ENCODE data around the gene NYAP1. TPM values are rescaled to one million over a fixed set of nuclear protein-coding genes. Genes with fewer than 3 reads are reported as not detected.

The NYAP1 gene
- total RNA-seq, 2 experiments from 2014 or later, result 0.10 to 0.98 TPM

GRCh38 chr7:100489824-100490223 is 6.1 kb downstream of the NYAP1 start:
- no TSS peak for BruUV-seq (replicated peaks)
- ChIA-PET CTCF (ENCODE audit: unreplicated experiment) (no interaction called here), POLR2A (no interaction called here)
- intact Hi-C loops (cut with micrococcal nuclease; ENCODE audit: unreplicated experiment), result no loop called here
- Histone ChIP-seq H3K79me2 (ENCODE audit: insufficient read depth, low read depth, low read length) (no peaks in the 10 kb centered on the region), H3K9me2 (ENCODE audit: insufficient read depth, low read length) (no peaks in the 10 kb centered on the region), H2AFZ (ENCODE audit: low read length) (no peak overlapping the region), H4K20me1 (ENCODE audit: insufficient read depth, low read length) (no peaks in the 10 kb centered on the region), H3K27ac (ENCODE audit: low read depth, low read length, poor library complexity, severe bottlenecking) (no peak overlapping the region), H3K4me2 (ENCODE audit: low read length) (no peak overlapping the region), H3K9me3 (ENCODE audit: low read length) (no peaks in the 10 kb centered on the region), H3K36me3 (ENCODE audit: insufficient read depth, low read length) (no peaks in the 10 kb centered on the region), H3K4me1 (ENCODE audit: insufficient read depth, low read length, poor library complexity, severe bottlenecking) (peaks cover 18% of the 10 kb centered on the region), H3K4me3 (ENCODE audit: low read depth, low read length, poor library complexity, severe bottlenecking) (no peak overlapping the region)
- peak; percentile 85 for DNase-seq (ENCODE audit: low spot score)
- no peak for TF ChIP-seq EZH2phosphoT487 (IDR thresholded peaks at IDR 0.05; ENCODE audit: borderline replicate concordance, low read depth, low read length)
- TF ChIP-seq CTCF (conservative IDR thresholded peaks at IDR 0.05; ENCODE audit: low read length), result no peak

DNA sequence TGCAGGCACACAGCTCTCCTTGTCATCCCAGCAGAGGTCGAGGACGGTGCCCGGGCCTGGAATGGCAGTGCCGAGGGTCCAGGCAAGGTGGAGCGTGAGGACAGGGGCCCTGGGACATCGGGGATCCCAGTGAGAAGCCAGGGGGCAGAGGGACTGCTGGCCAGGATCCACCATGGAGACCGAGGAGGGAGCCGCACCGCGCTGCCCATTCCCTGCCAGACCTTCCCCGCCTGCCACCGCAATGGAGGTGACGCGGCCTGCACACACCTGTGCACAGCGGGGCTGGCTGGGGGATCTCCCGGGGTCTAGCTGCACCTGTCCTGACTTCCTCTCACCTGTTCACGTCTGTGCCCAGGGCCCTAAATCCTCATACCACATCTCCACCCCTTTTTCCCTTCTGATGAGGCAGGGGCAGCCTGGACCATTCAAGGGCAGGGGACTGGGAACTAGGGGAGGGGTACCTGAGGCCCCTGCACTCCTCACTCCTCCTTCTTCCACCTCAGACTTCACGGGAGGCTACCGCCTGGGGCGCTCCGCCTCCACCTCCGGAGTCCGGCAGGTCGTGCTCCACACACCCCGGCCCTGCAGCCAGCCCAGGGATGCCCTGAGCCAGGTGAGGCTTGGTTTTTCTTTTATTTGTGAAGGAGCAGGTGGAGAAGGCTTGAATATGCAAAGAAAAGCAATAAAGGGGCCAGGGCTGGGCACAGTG is 6.9 kb downstream of the NYAP1 start:
- Histone ChIP-seq H3K9me3 (ENCODE audit: low read length) (no peaks in the 10 kb centered on the region), H4K20me1 (ENCODE audit: insufficient read depth, low read length) (no peaks in the 10 kb centered on the region), H3K9me2 (ENCODE audit: insufficient read depth, low read length) (no peaks in the 10 kb centered on the region), H3K36me3 (ENCODE audit: insufficient read depth, low read length) (no peaks in the 10 kb centered on the region), H3K4me1 (ENCODE audit: insufficient read depth, low read length, poor library complexity, severe bottlenecking) (peaks cover 18% of the 10 kb centered on the region), H3K4me3 (ENCODE audit: low read depth, low read length, poor library complexity, severe bottlenecking) (no peak overlapping the region), H2AFZ (ENCODE audit: low read length) (no peak overlapping the region), H3K27ac (ENCODE audit: low read depth, low read length, poor library complexity, severe bottlenecking) (no peak overlapping the region), H3K79me2 (ENCODE audit: insufficient read depth, low read depth, low read length) (no peaks in the 10 kb centered on the region), H3K4me2 (ENCODE audit: low read length) (no peak overlapping the region)
- POLR2A ChIA-PET, result no interaction called here
- CTCF ChIA-PET (ENCODE audit: unreplicated experiment), result no interaction called here
- BruUV-seq (replicated peaks), result no TSS peak
- intact Hi-C loops (cut with micrococcal nuclease; ENCODE audit: unreplicated experiment), result no loop called here
- no peak for TF ChIP-seq CTCF (conservative IDR thresholded peaks at IDR 0.05; ENCODE audit: low read length)
- no peak for TF ChIP-seq EZH2phosphoT487 (IDR thresholded peaks at IDR 0.05; ENCODE audit: borderline replicate concordance, low read depth, low read length)
- DNase-seq (ENCODE audit: low spot score), result no peak

GRCh38 chr7:100491192-100491578 is 7.5 kb downstream of the NYAP1 start:
- Histone ChIP-seq H3K4me2 (ENCODE audit: low read length) (no peak overlapping the region), H2AFZ (ENCODE audit: low read length) (no peak overlapping the region), H3K79me2 (ENCODE audit: insufficient read depth, low read depth, low read length) (no peaks in the 10 kb centered on the region), H3K4me1 (ENCODE audit: insufficient read depth, low read length, poor library complexity, severe bottlenecking) (peaks cover 18% of the 10 kb centered on the region), H3K4me3 (ENCODE audit: low read depth, low read length, poor library complexity, severe bottlenecking) (no peak overlapping the region), H4K20me1 (ENCODE audit: insufficient read depth, low read length) (no peaks in the 10 kb centered on the region), H3K9me2 (ENCODE audit: insufficient read depth, low read length) (no peaks in the 10 kb centered on the region), H3K36me3 (ENCODE audit: insufficient read depth, low read length) (no peaks in the 10 kb centered on the region), H3K27ac (ENCODE audit: low read depth, low read length, poor library complexity, severe bottlenecking) (no peak overlapping the region), H3K9me3 (ENCODE audit: low read length) (no peaks in the 10 kb centered on the region)
- TF ChIP-seq CTCF (conservative IDR thresholded peaks at IDR 0.05; ENCODE audit: low read length) (no peak), EZH2phosphoT487 (IDR thresholded peaks at IDR 0.05; ENCODE audit: borderline replicate concordance, low read depth, low read length) (no peak)
- POLR2A ChIA-PET, result no interaction called here
- DNase-seq (ENCODE audit: low spot score), result no peak
- intact Hi-C loops (cut with micrococcal nuclease; ENCODE audit: unreplicated experiment), result no loop called here
- CTCF ChIA-PET (ENCODE audit: unreplicated experiment), result no interaction called here
- no TSS peak for BruUV-seq (replicated peaks)
